ENCODE data around the gene PLK1.
"Not testable (repeated sequence)": the region's sequence is repeated elsewhere in the genome, so short reads cannot be mapped to it uniquely, and the experiment has no call there.

The PLK1 gene

DNA sequence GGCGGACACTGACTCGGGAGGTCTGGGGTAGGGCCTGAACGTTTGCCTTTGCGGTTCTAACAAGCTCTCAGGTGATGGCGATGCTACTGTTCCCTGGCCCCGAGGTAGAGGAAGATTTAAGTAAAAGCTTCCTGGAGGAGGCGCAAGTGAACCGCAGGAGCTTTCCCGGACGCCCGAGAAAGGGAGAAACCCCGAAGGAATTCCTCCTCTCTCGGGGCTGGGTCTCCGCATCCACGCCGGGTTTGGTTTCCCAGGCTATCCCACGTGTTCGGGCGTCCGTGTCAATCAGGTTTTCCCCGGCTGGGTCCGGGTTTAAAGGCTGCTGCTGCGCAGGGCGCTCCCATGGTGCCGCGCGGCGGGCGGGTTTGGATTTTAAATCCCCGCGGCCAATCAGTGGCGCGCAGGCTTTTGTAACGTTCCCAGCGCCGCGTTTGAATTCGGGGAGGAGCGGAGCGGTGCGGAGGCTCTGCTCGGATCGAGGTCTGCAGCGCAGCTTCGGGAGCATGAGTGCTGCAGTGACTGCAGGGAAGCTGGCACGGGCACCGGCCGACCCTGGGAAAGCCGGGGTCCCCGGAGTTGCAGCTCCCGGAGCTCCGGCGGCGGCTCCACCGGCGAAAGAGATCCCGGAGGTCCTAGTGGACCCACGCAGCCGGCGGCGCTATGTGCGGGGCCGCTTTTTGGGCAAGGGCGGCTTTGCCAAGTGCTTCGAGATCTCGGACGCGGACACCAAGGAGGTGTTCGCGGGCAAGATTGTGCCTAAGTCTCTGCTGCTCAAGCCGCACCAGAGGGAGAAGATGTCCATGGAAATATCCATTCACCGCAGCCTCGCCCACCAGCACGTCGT, at the start of gene PLK1:
Gene PLK1 (plus strand): TSS at position 460 of the 844 bp plus-strand sequence. CDS start 44 bp downstream, at position 504.
- peak; percentile 72 for DNase-seq

DNA sequence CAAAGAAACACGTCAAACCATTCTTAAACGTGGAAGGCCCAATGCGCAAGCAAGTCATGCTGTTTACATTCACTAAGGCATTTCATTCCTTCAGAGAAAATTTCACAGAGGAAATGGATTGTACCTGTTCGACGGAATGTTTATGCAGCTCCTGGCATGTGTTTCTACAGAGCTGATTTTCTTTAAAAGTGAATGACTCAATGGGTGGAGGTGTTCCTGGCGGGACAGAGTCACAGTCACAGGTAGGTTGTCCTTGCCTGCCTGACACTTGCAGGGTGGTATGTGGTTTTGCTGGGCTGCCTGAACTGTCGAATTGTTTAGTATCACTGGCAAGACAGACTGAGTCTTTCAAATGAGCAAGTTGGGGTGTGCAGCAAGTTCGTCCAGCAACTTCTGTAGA, 49.2 kb upstream of the PLK1 start:
- DNase-seq = no peak

- DNase-seq = not testable (repeated sequence)
Measured at GRCh38 chr16:23631874-23632273, 46.8 kb upstream of the PLK1 start.

DNA sequence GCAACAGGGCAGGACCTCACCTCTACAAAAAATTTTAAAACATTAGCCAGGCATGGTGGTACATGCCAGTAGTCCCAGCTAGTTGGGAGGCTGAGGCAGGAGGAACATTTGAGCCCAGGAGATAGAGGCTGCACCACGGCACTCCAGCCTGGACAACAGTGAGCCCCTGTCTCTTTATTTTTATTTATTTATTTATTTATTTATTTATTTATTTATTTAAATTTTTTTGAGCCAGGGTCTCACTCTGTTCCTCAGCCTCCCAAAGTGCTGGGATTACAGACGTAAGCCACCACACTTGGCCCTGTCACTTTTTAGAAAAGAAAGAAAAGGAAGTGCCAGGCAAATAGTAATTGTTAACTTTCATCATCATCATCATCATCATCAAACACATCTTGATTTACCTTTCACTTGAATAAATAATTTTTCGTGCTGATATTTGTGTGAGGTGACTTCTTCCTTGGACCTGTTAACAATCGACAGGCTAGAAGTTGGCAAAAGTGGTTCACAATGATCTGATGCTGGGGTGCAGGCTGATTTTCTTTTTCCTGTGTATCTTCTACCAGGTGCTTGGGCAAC, 44.1 kb upstream of the PLK1 start:
- no peak for DNase-seq

DNA sequence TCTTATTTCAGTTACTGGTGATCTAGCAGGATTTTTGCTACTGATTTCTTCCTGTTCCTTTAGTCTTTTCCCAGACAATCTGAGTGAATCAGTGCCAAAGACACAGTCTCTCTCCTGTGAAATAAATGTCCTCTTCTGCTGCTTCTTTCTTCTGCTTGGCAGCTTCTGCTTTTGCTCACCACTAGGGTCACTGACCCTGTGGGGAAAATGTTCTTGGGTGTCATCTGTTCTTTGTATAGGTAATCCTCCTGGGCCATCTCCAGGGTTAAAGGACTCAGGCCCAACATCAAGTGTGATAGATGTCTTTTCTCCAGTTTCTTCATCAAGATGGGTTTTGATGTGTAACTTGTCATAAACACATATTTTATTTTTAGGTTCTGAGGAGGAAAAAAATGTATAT, 42.7 kb upstream of the PLK1 start:
- DNase-seq = no peak

- DNase-seq = no peak
Measured at GRCh38 chr16:23640615-23640930, 38.1 kb upstream of the PLK1 start.

- DNase-seq = peak; percentile 81
Measured at GRCh38 chr16:23640931-23641765, 37.5 kb upstream of the PLK1 start, which contains the start of the genes DCTN5 and PALB2. Gene DCTN5 (plus strand): TSS chr16:23641466. CDS start chr16:23641543, 77 bp downstream. Gene PALB2 (minus strand): TSS chr16:23641310. CDS start chr16:23641157, 153 bp downstream.

GRCh38 chr16:23642246-23642774, 36.4 kb upstream of the PLK1 start:
- DNase-seq = no peak

GRCh38 chr16:23650674-23651416, 27.8 kb upstream of the PLK1 start:
- no peak for DNase-seq

DNA sequence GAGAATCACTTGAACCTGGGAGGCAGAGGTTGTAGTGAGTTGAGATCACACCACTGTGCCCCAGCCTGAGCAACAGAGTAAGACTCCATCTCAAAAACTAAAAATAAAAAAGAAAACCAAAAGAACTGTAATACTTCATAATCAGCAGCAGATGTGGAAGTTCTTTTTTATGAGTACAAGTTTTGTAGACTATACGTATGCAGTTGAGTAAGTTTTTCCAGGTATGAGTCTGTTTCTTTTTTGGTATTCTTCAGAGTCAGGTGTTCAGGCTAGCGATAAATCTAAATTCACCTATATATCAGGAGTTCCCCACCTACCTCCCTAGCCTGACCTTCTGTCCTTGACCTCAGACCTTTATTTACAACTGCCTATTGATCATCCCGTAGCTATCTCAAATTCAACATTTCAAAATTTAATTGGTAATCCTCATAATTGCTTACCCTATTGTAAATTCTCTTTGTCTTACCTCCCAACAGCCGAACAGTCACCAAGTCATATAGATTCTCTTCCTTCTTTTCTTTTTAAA, 26.7 kb upstream of the PLK1 start:
- DNase-seq = no peak

GRCh38 chr16:23663918-23664317, 14.8 kb upstream of the PLK1 start:
- DNase-seq = no peak

GRCh38 chr16:23666571-23667354, 11.9 kb upstream of the PLK1 start:
- DNase-seq = no peak

- DNase-seq = no peak
Measured at GRCh38 chr16:23667355-23667659, 11.4 kb upstream of the PLK1 start.

GRCh38 chr16:23668225-23668624, 10.5 kb upstream of the PLK1 start:
- DNase-seq = no peak

DNA sequence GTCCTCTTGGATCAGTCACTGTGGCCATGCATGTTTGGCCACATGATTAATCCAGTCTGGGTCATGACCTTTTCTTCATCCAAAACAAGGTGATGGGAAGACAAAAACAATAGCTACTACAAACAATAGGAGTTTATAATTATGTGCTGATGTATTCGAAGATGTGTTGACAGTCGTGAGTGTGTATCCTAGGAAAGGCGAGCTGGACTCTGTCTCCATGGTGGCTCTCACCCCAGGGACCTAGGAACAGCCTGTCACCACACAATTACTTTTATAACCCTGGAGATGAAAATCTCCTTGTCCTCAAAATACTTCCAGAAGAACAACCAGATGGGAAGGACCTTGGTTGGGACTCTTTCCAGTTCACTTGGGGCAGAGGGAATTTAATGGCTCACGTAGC, 9.8 kb upstream of the PLK1 start:
- DNase-seq = no peak

GRCh38 chr16:23670137-23670776, 8.4 kb upstream of the PLK1 start:
- DNase-seq = no peak

GRCh38 chr16:23673971-23674614, 4.6 kb upstream of the PLK1 start:
- no peak for DNase-seq

DNA sequence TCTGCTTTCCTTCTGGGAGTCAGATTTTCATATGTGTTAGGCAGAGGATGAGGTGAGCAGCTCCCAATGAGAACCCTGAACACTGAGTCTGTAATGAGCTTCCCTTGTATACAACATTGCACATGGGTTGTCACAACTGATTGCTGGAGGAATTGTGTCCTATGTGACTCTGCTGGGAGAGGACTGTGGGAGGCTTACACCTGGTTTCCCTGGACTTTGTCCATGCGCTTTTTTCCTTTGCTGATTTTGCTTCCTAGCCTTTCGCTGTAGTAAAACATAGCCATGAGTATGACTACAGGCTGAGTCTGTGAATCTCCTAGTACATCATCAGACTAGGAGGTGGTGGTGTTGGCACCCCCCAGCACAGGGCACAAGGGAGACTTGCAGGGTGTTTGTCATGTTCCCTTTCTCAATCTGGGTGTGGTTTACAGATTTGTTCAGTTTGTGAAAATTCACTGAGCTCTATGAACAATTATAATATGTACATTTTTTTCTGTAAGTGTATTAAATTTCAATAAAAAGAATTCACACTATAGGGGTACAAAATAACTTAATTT, 1.7 kb upstream of the PLK1 start:
- DNase-seq = no peak

DNA sequence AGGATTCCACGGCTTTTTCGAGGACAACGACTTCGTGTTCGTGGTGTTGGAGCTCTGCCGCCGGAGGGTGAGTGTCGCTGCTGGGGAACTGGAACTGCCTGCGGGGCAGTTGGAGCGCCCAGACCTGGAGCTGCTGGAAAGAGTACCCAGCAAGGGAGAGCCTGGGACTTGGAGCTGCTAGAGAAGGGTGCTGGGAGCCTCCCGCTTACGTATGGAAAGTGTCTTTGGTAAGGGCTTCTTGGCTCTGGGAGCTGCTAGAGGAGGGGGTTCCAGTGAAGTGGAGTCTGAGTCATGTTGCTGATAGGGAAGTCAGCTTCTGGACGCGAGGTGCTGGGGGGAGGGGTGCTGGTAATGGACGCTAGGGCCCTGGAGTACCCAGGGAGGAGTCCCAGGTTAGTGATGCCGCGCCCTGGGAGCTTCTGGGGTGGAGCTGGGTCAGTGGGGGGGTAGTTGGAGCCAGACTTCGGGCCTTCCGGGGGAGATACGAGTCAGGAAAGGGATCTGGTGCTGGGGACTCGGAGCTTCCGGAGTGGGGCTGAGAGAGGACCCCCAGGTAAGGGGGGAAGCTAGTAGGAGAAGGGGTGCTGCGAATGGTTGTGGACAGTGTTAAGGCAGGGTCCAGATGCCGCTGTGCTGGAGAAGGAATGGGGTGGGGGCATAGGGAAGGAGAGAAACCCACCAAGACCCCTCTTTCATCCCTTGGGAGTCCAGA, 741 bp downstream of the PLK1 start:
- DNase-seq = no peak

DNA sequence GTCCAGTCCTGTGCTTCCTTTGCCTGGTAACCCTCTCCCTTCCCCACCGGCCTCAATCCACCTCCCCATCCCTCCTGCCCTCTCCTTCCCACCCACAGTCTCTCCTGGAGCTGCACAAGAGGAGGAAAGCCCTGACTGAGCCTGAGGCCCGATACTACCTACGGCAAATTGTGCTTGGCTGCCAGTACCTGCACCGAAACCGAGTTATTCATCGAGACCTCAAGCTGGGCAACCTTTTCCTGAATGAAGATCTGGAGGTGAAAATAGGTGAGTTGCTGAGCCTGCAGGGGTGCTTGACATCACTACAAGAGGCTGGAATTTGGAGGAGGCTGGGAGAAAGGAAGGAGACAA, 1.3 kb downstream of the PLK1 start:
- no peak for DNase-seq

All from activated T-cell treated with anti-CD3 and anti-CD28 coated beads, Interleukin-2, amount 50 U/mL, for 1 hour (primary cell).